Esophagus muscularis mucosa (tissue), 4 donors: ENCODE results near the gene DSP.

Experiments used
- CTCF ChIP-seq, 3 experiments: fragments of 200-600 bp in 2 of 3; fragments of 450-650 bp in 1 of 3; sonication (generic) in 2 of 3; IDR thresholded peaks; one replicate each; pipeline ENCODE4 v1.5.1; 2017 to 2019; ENCODE audit warnings: antibody characterized with exemption in 3 of 3, mild to moderate bottlenecking in 2 of 3, moderate library complexity in 1 of 3
- EP300 ChIP-seq: sonication (generic); formaldehyde crosslinking; IDR thresholded peaks from one replicate; pipeline ENCODE4 v1.6.1; 2017; ENCODE audit warnings: antibody characterized with exemption
- POLR2A ChIP-seq: fragments of 450-650 bp; IDR thresholded peaks from one replicate; pipeline ENCODE4 v1.6.1; 2017; ENCODE audit warnings: antibody characterized with exemption, moderate library complexity, mild to moderate bottlenecking, low read depth

- TF ChIP-seq CTCF (IDR thresholded peaks at IDR 0.05): no peak
- TF ChIP-seq POLR2A: no peak
- TF ChIP-seq EP300: no peak
These were observed 12.3 kb upstream of the DSP start for GRCh38 chr6:7529141-7529540.
